GM21447 (cell line): ENCODE data around the gene PDAP1.
"Not testable (repeated sequence)": the region's sequence is repeated elsewhere in the genome, so short reads cannot be mapped to it uniquely, and the experiment has no call there.

Source experiments
- ATAC-seq: cut with Tn5 transposase; IDR thresholded peaks from one replicate; pipeline ENCODE4 v1.9.1; 2021; ENCODE audit not compliant: unreplicated experiment

The PDAP1 gene

DNA sequence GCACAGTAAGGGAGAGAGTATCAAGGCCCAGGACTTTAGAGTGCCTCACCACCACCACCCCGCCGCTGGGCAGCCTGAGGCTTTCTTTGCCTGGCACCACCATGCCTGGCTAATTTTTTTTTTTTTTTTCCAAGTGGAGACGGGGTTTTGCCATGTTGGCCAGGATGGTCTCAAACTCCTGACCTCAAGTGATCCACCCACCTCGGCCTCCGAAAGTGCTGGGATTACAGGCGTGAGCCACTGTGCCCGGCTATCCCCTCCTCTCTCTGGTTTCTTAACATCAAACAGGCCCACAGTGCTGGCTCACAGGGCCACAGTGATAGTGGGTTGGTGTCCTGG, 28.7 kb downstream of the PDAP1 start:
- not testable (repeated sequence) for ATAC-seq

DNA sequence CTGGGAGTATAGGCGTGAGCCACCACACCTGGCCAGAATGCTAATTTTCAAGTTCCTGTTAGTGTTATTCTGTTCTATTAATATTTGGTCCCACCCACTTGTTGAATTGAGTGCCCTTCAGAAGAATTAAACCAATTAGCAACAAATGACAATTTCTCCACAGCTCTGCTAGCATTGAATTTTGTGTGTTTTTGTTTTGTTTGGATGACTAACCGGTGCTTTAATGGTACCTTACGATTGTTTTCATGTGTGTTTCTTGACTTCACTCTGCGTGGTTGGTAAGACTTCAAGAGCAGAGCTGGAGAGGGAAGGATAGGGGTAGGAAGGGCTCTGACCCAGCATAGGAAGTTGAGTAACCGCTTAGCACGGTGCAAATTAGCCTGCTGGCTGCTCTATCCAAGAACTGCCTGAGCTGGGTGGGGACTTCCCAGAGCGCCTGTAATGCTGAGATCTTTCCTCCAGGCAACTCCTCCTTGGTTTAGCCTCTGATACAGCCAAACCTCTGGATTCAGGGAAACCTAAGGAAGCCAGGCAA, 29.3 kb downstream of the PDAP1 start:
- ATAC-seq, result peak; percentile 23

DNA sequence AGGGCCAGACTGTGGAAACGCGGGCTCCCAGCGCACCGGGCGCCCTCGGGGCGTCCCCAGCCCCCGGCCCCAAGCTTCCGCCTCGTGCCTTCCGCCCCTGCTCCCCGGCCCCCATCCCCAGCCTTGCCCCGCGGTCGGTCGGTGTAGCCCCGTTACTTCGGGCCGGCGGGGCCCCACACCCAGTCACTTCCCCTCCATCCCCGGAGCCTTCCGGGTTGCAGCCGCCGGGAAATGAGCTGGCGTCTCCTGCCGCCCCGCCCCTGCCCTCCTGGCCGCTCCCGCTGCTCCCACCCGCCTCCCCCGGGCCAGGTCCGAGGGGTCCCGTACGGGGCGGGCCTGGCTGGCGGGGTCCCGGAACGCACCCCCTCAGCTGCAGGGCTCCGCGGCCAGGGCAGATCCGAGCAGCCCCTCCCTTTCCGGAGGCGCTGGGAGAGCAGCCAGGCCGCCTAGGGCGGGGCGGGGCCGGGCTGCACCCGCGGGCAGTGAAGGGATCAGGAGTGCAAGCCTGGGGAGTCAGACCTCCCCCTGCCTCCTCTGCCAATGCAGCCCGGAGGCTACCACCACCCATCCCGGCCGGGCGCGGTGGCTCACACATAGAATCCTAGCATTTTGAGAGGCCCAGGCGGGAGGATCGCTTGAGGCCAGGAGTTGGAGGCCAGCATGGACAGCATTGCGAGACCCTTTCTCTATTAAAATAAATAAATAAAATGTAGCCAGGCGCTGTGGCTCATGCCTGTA, 33.2 kb downstream of the PDAP1 start:
- peak; percentile 42 for ATAC-seq

DNA sequence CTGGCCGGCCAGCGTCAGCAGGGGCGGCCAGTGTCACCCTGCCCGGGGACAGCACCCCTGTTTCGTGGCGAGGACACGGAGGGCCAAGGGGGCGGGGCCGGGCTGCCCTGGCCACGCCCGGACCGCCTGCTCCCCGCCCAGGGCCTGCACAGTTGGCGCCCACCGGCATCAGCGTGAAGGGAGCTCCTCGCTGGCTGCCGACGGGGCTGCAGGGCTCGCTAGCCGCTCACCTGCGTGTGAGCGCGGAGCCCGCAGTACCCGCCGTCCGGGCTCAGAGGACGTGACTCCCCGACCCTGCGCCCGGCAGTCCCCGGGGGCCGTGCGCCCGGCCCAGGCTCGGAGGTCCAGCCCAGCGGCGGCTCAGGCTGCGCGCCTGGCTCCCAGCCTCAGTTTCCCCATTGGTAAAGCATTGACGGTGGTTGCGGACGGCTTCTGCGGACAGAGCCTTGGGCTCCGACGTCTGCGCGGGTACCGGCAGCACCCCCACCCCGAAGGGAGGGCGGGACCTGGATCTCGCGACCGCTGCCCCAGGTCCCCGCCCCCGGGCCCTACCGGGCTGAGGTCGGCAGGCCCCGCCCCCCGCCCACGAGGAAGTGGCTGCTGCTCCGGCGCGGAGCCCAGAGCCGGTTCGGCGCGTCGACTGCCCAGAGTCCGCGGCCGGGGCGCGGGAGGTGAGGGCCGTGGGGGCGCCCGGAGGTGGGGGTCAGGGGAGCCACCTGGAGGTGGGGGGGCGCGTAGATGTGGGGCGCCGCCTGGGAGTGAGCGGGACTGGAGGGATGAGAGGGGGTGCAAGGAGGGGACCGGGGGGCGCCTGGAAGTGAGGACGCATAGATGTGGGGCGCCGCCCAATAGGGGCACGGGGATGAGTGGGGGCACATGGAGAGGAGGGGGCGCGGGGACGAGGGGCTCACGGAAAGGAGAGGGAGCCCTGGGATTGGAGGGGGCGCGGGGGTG, 34.0 kb downstream of the PDAP1 start, which contains the start of gene ARPC1B:
Gene ARPC1B, plus strand, starts transcription at position 620 of the 954 bp plus-strand sequence. CDS start 10,985 bp downstream, outside the sequence.
- ATAC-seq, result peak; percentile 58

DNA sequence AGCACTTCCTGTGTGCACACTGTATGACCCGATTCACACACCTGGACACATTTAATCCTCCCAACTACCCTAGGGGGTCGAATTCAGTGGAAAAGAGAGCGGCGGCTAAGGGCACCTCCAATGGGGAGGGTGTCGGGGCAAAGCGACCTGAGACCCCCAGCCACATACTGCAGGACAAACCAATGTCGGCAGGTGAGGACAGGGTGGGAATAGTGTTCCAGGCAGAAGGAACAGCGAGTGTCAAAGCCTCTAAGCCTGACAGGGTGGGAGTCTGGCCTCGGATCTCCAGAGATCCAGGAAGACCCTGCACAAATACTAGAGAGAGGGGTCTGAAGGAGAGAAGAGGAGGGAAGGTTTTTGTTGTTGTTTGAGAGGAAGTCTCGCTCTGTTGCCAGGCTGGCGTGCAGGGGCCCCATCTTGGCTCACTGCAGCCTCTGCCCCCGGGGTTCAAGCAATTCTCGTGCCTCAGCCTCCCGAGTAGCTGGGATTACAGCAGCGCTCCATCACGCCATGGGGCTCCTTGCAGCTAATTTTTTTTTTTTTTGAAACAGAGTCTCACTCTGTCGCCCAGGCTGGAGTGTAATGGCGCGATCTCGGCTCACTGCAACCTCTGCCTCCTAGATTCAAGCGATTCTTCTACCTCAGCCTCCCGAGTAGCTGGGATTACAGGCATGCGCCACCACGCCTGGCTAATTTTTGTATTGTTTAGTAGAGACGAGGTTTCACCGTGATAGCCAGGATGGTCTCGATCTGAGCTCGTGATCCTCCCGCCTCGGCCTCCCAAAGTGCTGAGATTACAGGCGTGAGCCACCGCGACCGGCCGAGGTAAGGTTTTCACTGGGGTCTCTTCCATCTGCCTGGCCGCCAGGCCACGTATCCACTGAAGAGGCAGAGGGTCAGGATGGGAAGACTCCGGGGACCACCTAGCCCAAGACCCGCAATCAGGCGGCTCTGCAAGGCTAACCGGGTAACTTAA, 35.0 kb downstream of the PDAP1 start:
- no peak for ATAC-seq

DNA sequence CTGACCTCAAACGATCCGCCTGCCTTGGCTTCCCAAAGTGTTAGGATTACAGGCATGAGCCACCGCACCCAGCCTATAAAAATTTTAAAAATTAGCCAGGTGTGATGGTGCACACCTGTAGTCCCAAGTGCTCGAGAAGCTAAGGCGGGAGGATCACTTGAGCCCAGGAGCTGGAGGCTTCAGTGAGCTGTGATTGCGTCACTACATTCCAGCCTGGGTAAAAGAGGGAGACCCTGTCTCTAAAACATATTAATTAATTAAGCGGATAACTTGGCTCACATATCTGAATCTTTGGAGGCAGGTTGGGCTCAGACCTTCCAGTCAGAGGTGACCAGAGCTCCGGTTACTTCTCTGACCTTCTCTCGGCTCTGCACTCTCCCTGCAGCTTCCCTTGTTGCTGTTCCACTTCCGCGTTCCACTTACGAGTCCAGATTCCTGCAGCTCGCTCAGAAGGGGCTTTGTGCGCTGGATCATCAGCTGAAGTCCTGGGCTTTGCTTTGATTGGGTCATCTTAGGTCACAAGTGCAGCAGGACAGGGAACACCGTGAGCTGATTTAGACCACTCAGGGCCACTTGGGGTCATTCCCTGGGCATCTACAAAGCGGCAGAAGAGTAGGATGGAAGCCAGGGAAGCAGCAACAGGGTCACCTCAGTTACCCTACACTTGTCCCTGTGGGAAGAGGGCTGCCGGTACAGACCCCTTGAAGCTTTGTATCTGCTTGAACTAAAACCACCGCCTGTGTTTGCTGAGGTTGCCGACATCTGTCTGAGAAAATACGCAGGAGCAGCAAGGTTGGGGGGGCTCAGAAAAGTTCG, 35.9 kb downstream of the PDAP1 start:
- ATAC-seq, result no peak

DNA sequence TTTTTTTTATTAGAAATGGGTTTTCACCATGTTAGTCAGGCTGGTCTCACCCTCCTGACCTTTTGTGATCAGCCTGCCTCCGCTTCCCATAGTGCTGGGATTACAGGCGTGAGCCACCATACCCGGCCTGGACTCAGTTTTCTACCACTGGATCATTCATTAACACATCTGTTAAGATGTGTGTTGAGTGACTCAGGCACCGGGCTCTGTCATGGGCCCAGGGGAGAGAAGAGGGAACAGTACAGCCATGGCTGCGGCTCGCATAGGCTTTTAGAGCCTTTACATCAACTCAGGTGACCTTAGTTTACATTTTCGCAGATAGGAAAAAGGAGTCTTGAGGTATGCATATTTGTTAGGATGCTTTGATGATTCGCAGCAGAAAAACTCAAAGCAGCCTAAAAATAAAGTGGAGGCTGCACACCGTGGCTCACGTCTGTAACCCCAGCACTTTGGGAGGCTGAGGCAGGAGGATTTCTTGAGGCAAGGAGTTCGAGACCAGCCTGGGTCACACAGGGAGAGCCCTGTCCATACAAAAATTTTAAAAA, 36.9 kb downstream of the PDAP1 start:
- ATAC-seq, result no peak

DNA sequence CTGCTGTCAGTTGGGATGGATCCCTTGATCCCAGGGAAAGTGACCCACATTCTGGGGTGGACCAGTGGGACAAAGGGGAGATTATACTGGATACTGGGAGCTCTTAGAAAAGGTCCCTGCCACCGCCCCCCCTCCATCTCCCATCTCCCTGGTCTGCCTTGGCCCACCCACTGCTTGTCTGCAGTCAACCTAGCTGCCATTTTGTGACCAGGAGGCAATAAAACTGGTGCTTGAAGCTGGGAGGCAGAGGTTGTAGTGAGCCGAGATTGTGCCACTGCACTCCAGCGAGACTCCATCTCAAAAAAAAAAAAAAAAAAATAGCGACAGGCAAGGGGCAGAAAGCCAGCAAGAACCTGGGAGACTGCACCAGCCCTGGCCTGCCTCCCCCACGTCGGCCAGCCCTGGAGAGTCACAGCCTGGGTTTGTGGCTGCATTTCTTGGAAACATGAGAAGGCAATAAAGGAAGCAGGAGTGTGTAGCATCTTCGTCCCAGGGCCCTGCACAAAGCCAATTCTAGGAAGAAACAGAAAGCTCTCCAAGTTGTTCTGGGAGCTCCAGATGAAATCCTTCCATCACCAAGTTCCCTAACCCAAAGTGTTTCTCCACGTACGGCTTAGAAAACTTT, 38.5 kb downstream of the PDAP1 start:
- ATAC-seq, result no peak

DNA sequence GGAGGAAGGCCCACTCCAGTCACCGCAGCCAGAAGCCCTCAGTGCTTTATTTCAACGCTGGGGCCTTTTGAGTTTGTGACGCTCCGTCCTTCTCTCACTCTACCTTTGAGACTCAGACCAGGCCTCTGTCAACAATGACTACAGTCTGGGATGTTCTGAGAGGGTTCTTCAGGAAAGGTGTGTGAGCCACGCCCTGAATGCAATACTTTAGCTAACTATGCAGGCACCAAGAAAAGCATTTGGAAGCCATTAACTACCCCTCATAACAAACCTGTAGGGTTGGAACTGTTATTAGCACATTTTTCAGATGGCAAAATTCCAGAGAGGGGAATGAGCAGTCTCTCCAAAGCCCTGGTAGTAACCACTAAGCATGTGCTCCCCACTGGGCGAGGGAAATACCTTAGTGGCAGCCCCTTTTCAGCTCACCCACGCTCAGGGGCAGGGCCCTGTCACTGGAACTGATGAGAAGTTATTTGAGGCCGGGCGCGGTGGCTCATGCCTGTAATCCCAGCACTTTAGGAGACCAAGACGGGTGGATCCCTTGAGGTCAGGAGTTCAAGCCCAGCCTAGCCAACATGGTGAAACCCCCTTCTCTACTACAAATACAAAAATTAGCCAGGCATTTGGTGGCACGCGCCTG, 39.5 kb downstream of the PDAP1 start:
- ATAC-seq, result no peak

DNA sequence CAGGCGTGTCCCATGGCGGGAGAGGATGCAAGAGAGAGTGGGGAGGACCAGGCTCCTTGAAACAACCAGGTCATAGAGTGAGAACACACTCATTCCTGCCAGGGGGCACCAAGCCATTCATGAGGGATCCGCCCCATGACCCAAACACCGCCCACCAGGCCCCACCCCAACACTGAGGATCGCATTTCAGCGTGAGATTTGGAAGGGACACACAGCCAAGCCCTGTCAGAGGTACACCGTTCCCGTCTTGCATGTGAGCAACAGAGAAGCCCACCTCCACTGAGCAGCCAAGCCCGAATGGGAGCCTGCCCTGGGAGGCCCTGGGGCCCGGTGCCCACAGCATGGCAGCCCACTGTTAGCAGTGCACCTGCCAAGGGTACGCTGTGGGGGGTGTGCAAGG, 41.8 kb downstream of the PDAP1 start:
- ATAC-seq, result no peak

DNA sequence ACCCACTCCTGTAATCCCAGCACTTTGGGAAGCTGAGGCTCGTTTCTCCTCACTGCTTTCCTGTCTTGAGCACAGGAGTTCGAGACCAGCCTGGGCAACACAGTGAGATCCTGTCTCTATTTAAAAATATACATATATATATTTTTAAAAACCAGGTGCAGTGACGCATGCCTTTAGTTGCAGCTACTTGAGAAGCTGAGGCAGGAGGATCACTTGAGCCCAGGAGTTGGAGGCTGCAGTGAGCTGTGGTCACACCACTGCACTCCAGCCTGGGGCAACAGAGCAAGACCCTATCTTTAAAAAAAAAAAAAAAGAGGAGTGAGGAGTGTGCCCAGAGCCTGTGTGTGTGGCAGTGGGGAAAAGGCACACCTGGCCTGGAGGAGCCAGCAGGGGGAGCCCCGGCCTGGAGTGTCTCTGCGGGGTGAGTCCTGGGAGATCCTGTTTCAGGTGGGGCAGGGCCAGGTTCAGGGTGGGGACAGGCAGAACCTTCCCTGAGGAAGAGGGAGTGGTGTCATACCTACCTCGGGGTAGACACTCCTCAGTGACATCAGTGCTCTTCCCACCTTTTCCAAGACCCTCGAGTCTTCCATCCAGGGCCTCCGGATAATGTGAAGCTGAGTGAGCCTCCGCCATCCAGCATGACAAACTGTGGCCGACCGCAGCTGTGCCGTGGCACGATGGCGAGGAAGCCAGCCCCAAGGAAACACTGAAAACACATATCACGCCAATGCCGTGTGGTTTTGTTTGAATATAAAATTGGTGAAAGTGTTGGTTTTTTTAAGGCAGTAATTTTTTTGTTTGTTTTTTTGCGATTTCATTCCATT, 42.9 kb downstream of the PDAP1 start:
- ATAC-seq, result no peak

DNA sequence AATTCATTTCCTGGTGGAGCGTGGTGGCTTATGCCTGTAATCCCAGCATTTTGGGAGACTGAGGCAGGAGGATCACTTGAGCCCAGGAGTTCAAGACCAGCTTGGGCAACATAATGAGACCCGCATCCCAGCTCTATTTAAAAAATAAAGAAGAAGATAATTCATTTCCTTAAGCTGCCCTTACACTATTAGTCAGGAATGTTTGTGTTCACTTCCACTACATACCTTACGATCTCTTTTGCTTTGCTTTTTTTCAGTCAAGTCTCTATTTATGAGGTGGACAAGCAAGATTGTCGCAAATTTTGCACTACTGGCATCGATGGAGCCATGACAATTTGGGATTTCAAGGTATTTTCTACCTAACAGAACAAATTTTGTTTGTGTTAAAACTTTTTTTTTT, 45.1 kb downstream of the PDAP1 start:
- ATAC-seq, result no peak

DNA sequence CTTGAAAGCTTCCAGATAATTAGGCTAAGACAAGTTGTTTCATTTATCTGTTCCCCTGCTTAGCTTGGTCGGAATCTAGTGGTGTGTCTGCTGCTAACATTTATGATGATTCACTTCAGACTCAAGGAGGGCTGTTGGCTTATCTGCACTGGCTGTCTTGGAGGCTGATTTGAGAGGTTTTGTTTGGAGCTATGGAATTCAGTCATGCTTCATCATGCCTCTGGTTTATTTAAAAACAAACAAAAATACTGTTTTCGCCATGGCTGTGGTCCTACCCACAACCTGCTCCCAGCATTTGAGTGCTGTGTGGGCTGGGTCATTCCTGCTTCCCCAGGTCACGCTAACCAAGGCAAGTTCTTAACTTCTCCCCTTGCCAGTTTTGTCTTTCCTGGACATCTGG, 45.6 kb downstream of the PDAP1 start:
- ATAC-seq, result no peak

DNA sequence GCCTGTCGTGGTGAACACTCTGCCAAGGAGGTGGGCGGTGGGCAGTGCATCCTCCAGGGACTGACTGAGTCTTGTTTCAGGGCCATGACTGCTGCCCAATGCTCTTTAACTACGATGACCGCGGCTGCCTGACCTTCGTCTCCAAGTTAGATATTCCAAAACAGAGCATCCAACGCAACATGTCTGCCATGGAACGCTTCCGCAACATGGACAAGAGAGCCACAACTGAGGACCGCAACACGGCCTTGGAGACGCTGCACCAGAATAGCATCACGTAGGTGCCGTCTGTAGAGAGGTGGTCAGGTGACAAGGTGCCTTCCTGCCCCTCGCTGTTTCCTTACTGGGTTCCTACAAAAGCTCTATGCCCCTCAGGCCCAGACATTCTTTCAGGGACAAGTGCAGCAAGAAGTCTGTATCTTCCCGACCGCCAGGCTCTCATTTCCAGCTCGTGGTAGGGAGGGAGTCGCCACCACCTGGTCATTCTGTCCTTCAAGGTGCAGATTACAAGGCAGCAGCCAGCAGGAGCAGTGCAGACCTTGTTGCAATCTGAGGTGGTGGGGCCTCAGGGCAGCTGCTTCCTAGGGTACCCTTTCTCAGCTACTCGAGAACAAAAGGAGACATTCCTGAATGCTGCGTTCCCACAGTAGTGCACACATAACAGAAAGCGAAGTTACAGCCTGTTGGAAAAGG, 48.8 kb downstream of the PDAP1 start:
- no peak for ATAC-seq

DNA sequence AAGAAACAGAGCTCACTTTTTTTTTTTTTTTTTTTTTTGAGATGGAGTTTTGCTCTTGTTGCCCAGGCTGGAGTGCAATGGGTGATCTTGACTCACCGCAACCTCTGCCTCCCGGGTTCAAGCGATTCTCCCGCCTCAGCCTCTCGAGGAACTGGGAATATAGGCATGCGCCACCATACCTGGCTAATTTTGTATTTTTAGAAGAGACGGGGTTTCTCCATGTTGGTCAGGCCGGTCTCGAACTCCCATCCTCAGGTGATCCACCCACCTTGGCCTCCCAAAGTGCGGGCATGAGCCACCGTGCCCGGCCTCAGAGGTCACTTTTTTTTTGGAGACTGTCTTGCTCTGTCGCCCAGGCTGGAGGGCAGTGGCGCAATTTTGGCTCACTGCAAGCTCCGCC, 49.9 kb downstream of the PDAP1 start:
- not testable (repeated sequence) for ATAC-seq

DNA sequence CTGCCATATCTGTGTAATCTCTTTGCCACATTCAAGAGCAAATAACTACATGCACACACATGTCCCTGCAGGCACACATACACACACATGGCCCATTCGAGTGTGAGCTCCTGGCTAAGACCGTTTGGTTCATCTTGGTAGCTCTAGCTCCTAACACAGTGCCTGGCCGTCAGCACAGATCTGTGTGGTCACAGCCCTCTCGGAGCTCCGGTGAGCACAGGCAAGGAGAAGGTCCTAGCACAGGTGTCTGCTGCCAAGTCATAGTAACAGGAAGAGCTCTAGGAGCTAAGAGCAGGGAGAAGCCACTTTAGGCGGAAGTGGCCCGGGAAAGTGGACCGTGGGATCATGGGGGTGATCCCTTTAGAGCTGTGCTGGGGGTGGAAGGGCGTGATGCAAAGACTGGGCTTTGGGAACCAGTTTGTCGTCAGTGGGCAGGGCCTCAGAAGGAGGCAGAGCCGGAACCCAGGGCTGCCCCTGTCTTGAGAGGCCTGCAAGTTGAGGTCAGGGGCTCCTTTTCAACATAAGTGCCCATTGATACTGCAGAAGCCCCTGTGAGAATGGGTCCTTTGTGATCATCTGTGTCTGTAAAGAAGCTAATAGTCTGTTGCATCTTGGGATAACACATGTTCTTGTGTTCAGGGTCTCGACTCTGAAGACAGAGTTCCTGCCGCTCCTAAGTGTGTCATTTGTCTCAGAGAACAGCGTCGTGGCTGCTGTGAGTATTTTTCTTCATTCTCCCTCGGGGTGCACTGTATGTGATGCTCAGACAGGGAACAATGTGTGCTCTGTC, 50.5 kb downstream of the PDAP1 start:
- ATAC-seq, result no peak
